ENCODE data around the gene FHOD1. TPM values are rescaled to one million over a fixed set of nuclear protein-coding genes. Genes with fewer than 3 reads are reported as not detected.

FHOD1 gene
- polyA plus RNA-seq, 1 experiment = 21.2 TPM

- ChIA-PET POLR2A (interaction anchor here (0.5 to 2.0 kb wide), 3 partner anchors 9 to 35 kb away, joined by 3 to 7 read pairs (median 6); partner anchors contain the start of gene TMEM208), CTCF (no interaction called here)
- Histone ChIP-seq H3K4me3 (ENCODE audit: low read depth, low read length) (no peak overlapping the region), H3K27me3 (ENCODE audit: control insufficient read depth, insufficient read depth, low read length) (no peaks in the 10 kb centered on the region), H3K27ac (ENCODE audit: low read depth, low read length) (peak overlapping the region; percentile 11), H3K9me3 (ENCODE audit: control insufficient read depth, insufficient read depth, low read length) (peaks cover 4% of the 10 kb centered on the region; the same call in 1 of the 2 replicates)
- no peak for TF ChIP-seq CTCF (IDR thresholded peaks at IDR 0.05; ENCODE audit: low read depth, low read length)
- no peak for DNase-seq (ENCODE audit: low read depth, low spot score)
Measured at GRCh38 chr16:67236563-67237395, 10.5 kb downstream of the FHOD1 start.

- CTCF ChIA-PET = no interaction called here
- no peak overlapping the region for H3K4me3 ChIP-seq (ENCODE audit: low read depth, low read length)
- H3K27ac ChIP-seq (ENCODE audit: low read depth, low read length) = peak overlapping the region; percentile 11
- POLR2A ChIA-PET = interaction anchor here (1.0 to 2.0 kb wide), 3 partner anchors 8 to 10 kb away, joined by 3 to 7 read pairs (median 7); partner anchors contain the start of gene TMEM208
- peaks cover 4% of the 10 kb centered on the region; the same call in 1 of the 2 replicates for H3K9me3 ChIP-seq (ENCODE audit: control insufficient read depth, insufficient read depth, low read length)
- H3K27me3 ChIP-seq (ENCODE audit: control insufficient read depth, insufficient read depth, low read length) = no peaks in the 10 kb centered on the region
- no peak for TF ChIP-seq CTCF (IDR thresholded peaks at IDR 0.05; ENCODE audit: low read depth, low read length)
- DNase-seq (ENCODE audit: low read depth, low spot score) = no peak
Measured at GRCh38 chr16:67235816-67236562, 11.3 kb downstream of the FHOD1 start.

- POLR2A ChIA-PET = interaction anchor here (0.6 to 1.7 kb wide), 3 partner anchors 10 to 13 kb away, joined by 3 to 7 read pairs (median 3); partner anchors contain the start of gene FHOD1
Measured at GRCh38 chr16:67234180-67234597, 13.1 kb downstream of the FHOD1 start.

GRCh38 chr16:67233596-67233995 is 13.7 kb downstream of the FHOD1 start:
- TF ChIP-seq CTCF (IDR thresholded peaks at IDR 0.05; ENCODE audit: low read depth, low read length) = no peak
- CTCF ChIA-PET = no interaction called here
- Histone ChIP-seq H3K27ac (ENCODE audit: low read depth, low read length) (no peak overlapping the region), H3K27me3 (ENCODE audit: control insufficient read depth, insufficient read depth, low read length) (no peaks in the 10 kb centered on the region), H3K4me3 (ENCODE audit: low read depth, low read length) (no peak overlapping the region), H3K9me3 (ENCODE audit: control insufficient read depth, insufficient read depth, low read length) (peaks cover 4% of the 10 kb centered on the region; the same call in 1 of the 2 replicates)
- POLR2A ChIA-PET = interaction anchor here (0.6 to 1.9 kb wide), 3 partner anchors 11 to 14 kb away, joined by 3 to 8 read pairs (median 3); partner anchors contain the start of gene FHOD1
- no peak for DNase-seq (ENCODE audit: low read depth, low spot score)

More at GRCh38 chr16:67234180-67234597, 13.1 kb downstream of the FHOD1 start:
- no peak overlapping the region for H3K4me3 ChIP-seq (ENCODE audit: low read depth, low read length)
- TF ChIP-seq CTCF (IDR thresholded peaks at IDR 0.05; ENCODE audit: low read depth, low read length) = no peak
- CTCF ChIA-PET = no interaction called here
- no peak overlapping the region for H3K27ac ChIP-seq (ENCODE audit: low read depth, low read length)
- peaks cover 4% of the 10 kb centered on the region; the same call in 1 of the 2 replicates for H3K9me3 ChIP-seq (ENCODE audit: control insufficient read depth, insufficient read depth, low read length)
- no peak for DNase-seq (ENCODE audit: low read depth, low spot score)
- no peaks in the 10 kb centered on the region for H3K27me3 ChIP-seq (ENCODE audit: control insufficient read depth, insufficient read depth, low read length)
